Endothelial cell of umbilical vein (primary cell): Measurements from ENCODE around the gene LYRM4. TPM values are rescaled to one million over a fixed set of nuclear protein-coding genes. Genes with fewer than 3 reads are reported as not detected.

Source experiments
- BruUV-seq: library from RNA; stranded (reverse); fragments of 400-500 nt; replicated peaks from 2 replicates; lab custom pipeline; 2021; lab: Mats Ljungman, UMichigan
- CTCF ChIA-PET: fragments of 300-600, 350-600 bp; sonication (Branson Sonifier 250); formaldehyde crosslinking; loops from one replicate; lab custom pipeline; 2021; ENCODE audit warnings: antibody characterized with exemption, inconsistent platforms; lab: Charles Lee
- POLR2A ChIA-PET: fragments of 300-600, 350-600 bp; sonication (Branson Sonifier 250); formaldehyde crosslinking; loops from one replicate; lab custom pipeline; 2021; ENCODE audit warnings: antibody characterized with exemption, inconsistent platforms; lab: Charles Lee
- DNase-seq: peaks from one replicate; pipeline ENCODE4 v3.0.0-alpha.2; 2011; ENCODE audit warnings: low read depth, low spot score
- FAIRE-seq: peaks from 2 replicates; lab custom pipeline; 2011; peaks lifted over from hg19 to GRCh38; lab: Jason Lieb, UNC
- H2AFZ ChIP-seq: 2 replicates; pipeline ENCODE4 v1.6.0; 2012; ENCODE audit warnings: low read depth, low read length, control low read depth, inconsistent platforms
- H3K27ac ChIP-seq: 2 replicates; pipeline ENCODE4 v1.5.1; 2011; ENCODE audit warnings: low read depth, mild to moderate bottlenecking, control low read depth, low read length, moderate library complexity; ENCODE audit not compliant: insufficient read depth
- H3K27me3 ChIP-seq, 2 experiments: 2 replicates each; pipeline versions ENCODE4 v1.6.0 to v1.6.1; 2011; ENCODE audit warnings: low read length in 2 of 2, mixed read lengths in 1 of 2; ENCODE audit not compliant: control insufficient read depth in 2 of 2, insufficient read depth in 2 of 2
- H3K36me3 ChIP-seq, 2 experiments: 2 replicates in 1 of 2; 3 replicates in 1 of 2; pipeline ENCODE4 v1.5.1; 2011; ENCODE audit warnings: low read length in 2 of 2, mild to moderate bottlenecking in 1 of 2, moderate library complexity in 1 of 2; ENCODE audit not compliant: control insufficient read depth in 2 of 2, insufficient read depth in 2 of 2; ENCODE audit errors: extremely low read depth in 1 of 2
- H3K4me1 ChIP-seq: 3 replicates; pipeline ENCODE4 v1.5.1; 2011; ENCODE audit warnings: mild to moderate bottlenecking, low read length; ENCODE audit not compliant: control insufficient read depth, insufficient read depth; ENCODE audit errors: extremely low read depth
- H3K4me2 ChIP-seq: 2 replicates; pipeline ENCODE4 v1.6.1; 2011; ENCODE audit warnings: low read length, control low read depth, mixed read lengths; ENCODE audit not compliant: insufficient read depth
- H3K4me3 ChIP-seq, 3 experiments: fragments of 200-600 bp in 1 of 3; sonication (generic), shearing (Covaris generic) in 1 of 3; replicated peaks in 1 of 3; 2 replicates each; pipeline ENCODE4 v1.5.1; 2011 to 2016; ENCODE audit warnings: control low read depth in 3 of 3, low read length in 3 of 3, mild to moderate bottlenecking in 2 of 3, inconsistent platforms in 1 of 3, low read depth in 1 of 3, moderate library complexity in 1 of 3; ENCODE audit not compliant: insufficient read depth in 1 of 3
- H3K79me2 ChIP-seq: 2 replicates; pipeline ENCODE4 v1.6.0; 2012; ENCODE audit warnings: low read length, inconsistent platforms; ENCODE audit not compliant: control insufficient read depth, insufficient read depth
- H3K9ac ChIP-seq: replicated peaks from 2 replicates; pipeline ENCODE3; 2011; ENCODE audit warnings: low read length, control low read depth; ENCODE audit not compliant: insufficient read depth; ENCODE audit errors: extremely low read depth
- H3K9me1 ChIP-seq: replicated peaks from 3 replicates; pipeline ENCODE4 v1.6.0; 2011; ENCODE audit warnings: mild to moderate bottlenecking, low read length; ENCODE audit not compliant: control insufficient read depth, insufficient read depth; ENCODE audit errors: extremely low read depth
- H3K9me3 ChIP-seq: replicated peaks from 2 replicates; pipeline ENCODE4 v1.5.1; 2012; ENCODE audit warnings: low read length, inconsistent platforms; ENCODE audit not compliant: control insufficient read depth, insufficient read depth
- H4K20me1 ChIP-seq: replicated peaks from 2 replicates; pipeline ENCODE3; 2011; ENCODE audit warnings: mild to moderate bottlenecking, low read length; ENCODE audit not compliant: control insufficient read depth, insufficient read depth; ENCODE audit errors: extremely low read depth
- EZH2 ChIP-seq: IDR thresholded peaks from 2 replicates; pipeline ENCODE4 v1.6.1; 2012; ENCODE audit warnings: borderline replicate concordance, low read depth, mild to moderate bottlenecking, moderate library complexity, low read length, inconsistent platforms; ENCODE audit not compliant: severe bottlenecking
- FOS ChIP-seq: IDR thresholded peaks from 2 replicates; pipeline ENCODE4 v1.6.1; 2011; ENCODE audit warnings: mild to moderate bottlenecking, low read length, moderate library complexity, borderline replicate concordance; ENCODE audit not compliant: insufficient read depth
- GATA2 ChIP-seq: IDR thresholded peaks from 2 replicates; pipeline ENCODE4 v1.7.0; 2011; ENCODE audit warnings: low read depth, mild to moderate bottlenecking, moderate library complexity, mixed read lengths, low read length; ENCODE audit not compliant: insufficient read length, insufficient read depth
- JUN ChIP-seq: IDR thresholded peaks from 2 replicates; pipeline ENCODE4 v1.6.1; 2011; ENCODE audit warnings: borderline replicate concordance, low read depth; ENCODE audit not compliant: insufficient read length, insufficient read depth
- MYC ChIP-seq: IDR thresholded peaks from one replicate; pipeline ENCODE4 v1.6.1; 2011; ENCODE audit warnings: mild to moderate bottlenecking, low read depth, low read length
- POLR2A ChIP-seq: IDR thresholded peaks from 2 replicates; pipeline ENCODE4 v1.6.1; 2012; ENCODE audit warnings: low read depth, mild to moderate bottlenecking, control low read depth, low read length
- POLR2AphosphoS5 ChIP-seq: IDR thresholded peaks from 2 replicates; pipeline ENCODE4 v1.6.1; 2012; ENCODE audit warnings: low read depth, mild to moderate bottlenecking, control low read depth, low read length, moderate library complexity; ENCODE audit not compliant: insufficient read depth
- dilution Hi-C: fragments of 300-500 bp; cut with MboI; formaldehyde crosslinking; loops from one replicate; pipeline ENCODE4 v1.15.0; 2019; ENCODE audit warnings: low sequenced_read_pairs; ENCODE audit not compliant: extremely low pct_ligation_motif_present
- intact Hi-C: fragments of 100-400 bp; cut with micrococcal nuclease; formaldehyde crosslinking; loops from one replicate; pipeline ENCODE4 v1.10.0; 2022
- polyA plus RNA-seq, 4 experiments: library from polyadenylated mRNA; depleted of rRNA in 3 of 4; stranded (reverse) in 3 of 4; unstranded in 1 of 4; fragments of >200 nt; gene quantifications; 2 replicates each; pipeline versions ENCODE4 v1.2.1 to v1.2.3, GENCODE V29; 2011 to 2012; ENCODE audit warnings: missing spikeins in 1 of 4
- total RNA-seq: library from RNA; stranded (reverse); gene quantifications from 2 replicates; pipeline ENCODE4 v1.2.3, GENCODE V29; 2021
- TF ChIP-seq, protein P1 (sequence below), 2 donors: IDR thresholded peaks; 1 replicate in 1 of 2; 2 replicates in 1 of 2; pipeline ENCODE4 v1.5.1; 2011; ENCODE audit warnings: low read length in 2 of 2, mild to moderate bottlenecking in 2 of 2, moderate library complexity in 2 of 2, control low read depth in 1 of 2, inconsistent platforms in 1 of 2, low read depth in 1 of 2; ENCODE audit not compliant: insufficient read depth in 1 of 2; ENCODE audit errors: extremely low read depth in 1 of 2
- TF ChIP-seq, protein P2 (sequence below): IDR thresholded peaks from 2 replicates; pipeline ENCODE4 v1.6.1; 2011; ENCODE audit not compliant: insufficient read depth, insufficient read length

LYRM4 gene
- total and polyA plus RNA-seq, 2 donors (not counting 3 experiments of a cell fraction or from before 2014, with no cell fraction given): 39.5 to 44.0 TPM

DNA sequence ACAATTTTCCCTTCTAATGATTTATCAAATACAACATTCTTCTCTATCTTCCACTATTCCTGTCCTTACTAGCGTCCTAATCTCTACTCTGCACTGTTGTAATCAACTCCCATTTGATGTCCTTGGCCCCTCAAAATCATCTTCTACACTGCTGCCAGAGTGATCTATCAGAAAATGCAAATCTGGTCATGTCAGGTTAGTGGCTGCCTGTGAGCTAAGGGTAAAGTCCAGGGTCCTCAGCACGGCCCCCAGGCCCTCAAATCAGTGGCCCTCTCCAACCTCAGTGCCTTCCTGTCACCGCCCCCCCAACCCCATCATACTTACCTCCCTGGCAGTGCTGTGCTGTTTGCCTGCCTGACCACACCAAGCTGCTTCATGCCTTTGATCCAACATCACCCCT is 3.8 kb downstream of the LYRM4 start:
- Histone ChIP-seq H3K27me3 (no peaks in the 10 kb centered on the region), H3K9me1 (no peaks in the 10 kb centered on the region), H2AFZ (no peak overlapping the region), H3K79me2 (peaks cover 14% of the 10 kb centered on the region), H3K9ac (no peak overlapping the region), H3K9me3 (no peaks in the 10 kb centered on the region), H3K4me3 (no peak overlapping the region), H3K4me1 (peaks cover 5% of the 10 kb centered on the region), H3K36me3 (peaks cover 0 to 3% of the 10 kb centered on the region in 2 experiments), H3K4me2 (no peak overlapping the region), H4K20me1 (no peaks in the 10 kb centered on the region), H3K27ac (no peak overlapping the region)
- no TSS peak for BruUV-seq
- CTCF ChIA-PET: interaction anchor here (0.8 kb wide), 1 partner anchor 10 kb away, joined by 3 read pairs; no protein-coding TSS in a partner anchor
- DNase-seq (no peak), FAIRE-seq (no peak)
- dilution Hi-C loops: no loop called here
- TF ChIP-seq, protein P1, sequence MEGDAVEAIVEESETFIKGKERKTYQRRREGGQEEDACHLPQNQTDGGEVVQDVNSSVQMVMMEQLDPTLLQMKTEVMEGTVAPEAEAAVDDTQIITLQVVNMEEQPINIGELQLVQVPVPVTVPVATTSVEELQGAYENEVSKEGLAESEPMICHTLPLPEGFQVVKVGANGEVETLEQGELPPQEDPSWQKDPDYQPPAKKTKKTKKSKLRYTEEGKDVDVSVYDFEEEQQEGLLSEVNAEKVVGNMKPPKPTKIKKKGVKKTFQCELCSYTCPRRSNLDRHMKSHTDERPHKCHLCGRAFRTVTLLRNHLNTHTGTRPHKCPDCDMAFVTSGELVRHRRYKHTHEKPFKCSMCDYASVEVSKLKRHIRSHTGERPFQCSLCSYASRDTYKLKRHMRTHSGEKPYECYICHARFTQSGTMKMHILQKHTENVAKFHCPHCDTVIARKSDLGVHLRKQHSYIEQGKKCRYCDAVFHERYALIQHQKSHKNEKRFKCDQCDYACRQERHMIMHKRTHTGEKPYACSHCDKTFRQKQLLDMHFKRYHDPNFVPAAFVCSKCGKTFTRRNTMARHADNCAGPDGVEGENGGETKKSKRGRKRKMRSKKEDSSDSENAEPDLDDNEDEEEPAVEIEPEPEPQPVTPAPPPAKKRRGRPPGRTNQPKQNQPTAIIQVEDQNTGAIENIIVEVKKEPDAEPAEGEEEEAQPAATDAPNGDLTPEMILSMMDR (IDR thresholded peaks at IDR 0.05; ENCODE audit: extremely low read depth in 1 of 2, insufficient read depth in 1 of 2, low read depth in 1 of 2, low read length in 2 of 2): no peak
- TF ChIP-seq, protein P2, sequence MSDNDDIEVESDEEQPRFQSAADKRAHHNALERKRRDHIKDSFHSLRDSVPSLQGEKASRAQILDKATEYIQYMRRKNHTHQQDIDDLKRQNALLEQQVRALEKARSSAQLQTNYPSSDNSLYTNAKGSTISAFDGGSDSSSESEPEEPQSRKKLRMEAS: no peak
- TF ChIP-seq POLR2A: no peak
- no peak for TF ChIP-seq EZH2
- TF ChIP-seq JUN: no peak
- TF ChIP-seq FOS: no peak
- no peak for TF ChIP-seq GATA2
- TF ChIP-seq MYC: no peak
- TF ChIP-seq POLR2AphosphoS5: no peak
- intact Hi-C loops: no loop called here
- POLR2A ChIA-PET: no interaction called here
